COLO668 (cell line): ENCODE results near the gene NFKBIE.
"Not testable (repeated sequence)": the region's sequence is repeated elsewhere in the genome, so short reads cannot be mapped to it uniquely, and the experiment has no call there.

Source experiments
- DNase-seq: peaks from one replicate; lab custom pipeline; 2025; ENCODE audit not compliant: unreplicated experiment; lab: John Stamatoyannopoulos, UW

The NFKBIE gene, protein sequence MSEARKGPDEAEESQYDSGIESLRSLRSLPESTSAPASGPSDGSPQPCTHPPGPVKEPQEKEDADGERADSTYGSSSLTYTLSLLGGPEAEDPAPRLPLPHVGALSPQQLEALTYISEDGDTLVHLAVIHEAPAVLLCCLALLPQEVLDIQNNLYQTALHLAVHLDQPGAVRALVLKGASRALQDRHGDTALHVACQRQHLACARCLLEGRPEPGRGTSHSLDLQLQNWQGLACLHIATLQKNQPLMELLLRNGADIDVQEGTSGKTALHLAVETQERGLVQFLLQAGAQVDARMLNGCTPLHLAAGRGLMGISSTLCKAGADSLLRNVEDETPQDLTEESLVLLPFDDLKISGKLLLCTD

DNA sequence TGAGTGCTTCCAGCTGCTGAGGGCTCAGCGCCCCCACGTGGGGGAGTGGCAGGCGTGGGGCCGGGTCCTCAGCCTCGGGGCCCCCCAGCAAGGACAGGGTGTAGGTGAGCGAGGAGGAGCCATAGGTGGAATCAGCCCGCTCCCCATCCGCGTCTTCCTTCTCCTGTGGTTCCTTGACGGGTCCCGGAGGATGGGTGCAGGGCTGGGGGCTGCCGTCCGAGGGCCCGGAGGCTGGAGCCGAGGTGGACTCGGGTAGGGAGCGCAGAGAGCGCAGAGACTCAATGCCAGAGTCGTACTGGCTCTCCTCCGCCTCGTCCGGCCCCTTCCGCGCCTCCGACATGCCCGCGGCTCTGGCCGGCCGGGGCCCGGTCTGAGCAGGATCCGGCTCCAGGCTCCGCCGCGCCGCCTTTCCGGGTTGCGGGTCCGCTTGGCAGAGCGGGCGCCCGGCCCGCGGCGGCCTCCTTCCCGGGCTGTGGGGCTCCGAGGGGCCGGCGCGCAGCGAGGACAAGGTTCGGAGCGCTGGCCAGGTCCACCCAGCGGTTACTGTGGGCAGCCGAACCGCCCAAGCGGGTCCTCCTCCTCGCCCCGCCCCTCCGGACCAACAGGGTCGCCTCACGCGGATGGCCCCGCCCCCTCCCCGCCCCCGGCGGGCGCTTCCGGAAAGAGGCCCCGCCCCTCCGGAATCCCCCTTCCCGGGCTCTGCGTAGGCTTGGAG lies at the start of gene NFKBIE:
Gene NFKBIE, minus strand, starts transcription at position 545 of the 715 bp plus-strand sequence. Its CDS starts 205 bp downstream, at position 340.
- DNase-seq: peak; percentile 87

DNA sequence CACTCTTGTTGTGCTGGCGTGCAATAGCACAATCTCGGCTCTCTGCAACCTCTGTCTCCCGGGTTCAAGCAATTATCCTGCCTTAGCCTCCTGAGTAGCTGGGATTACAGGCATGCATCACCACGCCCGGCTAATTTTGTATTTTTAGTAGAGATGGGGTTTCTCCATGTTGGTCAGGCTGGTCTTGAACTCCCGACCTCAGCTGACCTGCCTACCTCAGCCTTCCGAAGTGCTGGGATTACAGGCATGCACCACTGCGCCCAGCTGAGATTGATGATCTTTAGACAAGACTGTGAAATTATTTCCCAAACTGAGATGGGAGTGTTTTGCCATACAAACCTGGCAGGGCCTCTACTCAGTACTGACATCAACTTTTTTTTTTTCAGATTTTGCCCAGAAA lies 49.3 kb upstream of the NFKBIE start:
- not testable (repeated sequence) for DNase-seq

DNA sequence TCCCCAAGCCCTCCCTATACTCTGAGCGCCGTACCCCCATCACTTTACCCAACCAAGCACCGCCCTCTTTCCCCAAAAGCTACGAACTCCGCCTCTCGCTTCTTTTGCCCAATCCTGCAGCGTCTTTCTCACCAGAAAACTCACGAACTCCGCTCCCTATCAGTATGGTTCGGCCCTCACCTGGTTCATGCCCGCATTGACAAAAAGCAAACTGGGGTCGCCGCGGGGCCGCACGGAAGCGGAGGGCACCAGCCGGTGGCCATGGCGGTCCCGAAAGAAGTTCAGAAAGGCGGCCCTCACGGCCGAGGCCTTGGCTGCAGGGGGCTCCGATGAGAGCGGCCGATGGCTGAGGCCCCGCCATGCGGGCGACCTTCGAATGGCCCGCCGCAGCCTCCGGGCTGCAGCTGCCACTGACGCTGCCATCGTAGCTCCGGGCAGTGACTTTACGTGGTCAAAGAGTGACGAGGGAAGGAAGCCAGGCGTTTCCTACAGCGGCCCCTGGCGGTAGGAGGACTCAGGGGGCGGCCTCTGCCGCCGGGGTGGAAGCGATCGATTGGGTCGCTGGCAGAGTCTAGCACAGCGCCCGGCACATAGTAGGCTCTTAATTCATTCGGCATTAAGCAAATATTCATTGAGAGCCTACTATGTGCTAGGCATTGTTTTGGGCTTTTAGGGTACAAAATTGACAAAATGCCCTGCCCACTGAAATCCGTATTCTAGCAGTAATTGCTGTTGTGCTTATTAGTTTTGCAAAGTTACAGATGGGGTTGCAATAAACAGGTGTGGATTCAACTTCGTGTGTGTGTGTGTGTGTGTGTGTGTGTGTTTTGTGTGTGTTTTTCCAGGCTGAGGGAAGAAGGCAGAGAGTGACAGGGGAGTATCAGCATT lies 47.8 kb upstream of the NFKBIE start, which contains the start of gene AARS2:
Gene AARS2, minus strand, starts transcription at position 447 of the 888 bp plus-strand sequence. Its CDS starts 24 bp downstream, at position 423.
- peak; percentile 85 for DNase-seq

DNA sequence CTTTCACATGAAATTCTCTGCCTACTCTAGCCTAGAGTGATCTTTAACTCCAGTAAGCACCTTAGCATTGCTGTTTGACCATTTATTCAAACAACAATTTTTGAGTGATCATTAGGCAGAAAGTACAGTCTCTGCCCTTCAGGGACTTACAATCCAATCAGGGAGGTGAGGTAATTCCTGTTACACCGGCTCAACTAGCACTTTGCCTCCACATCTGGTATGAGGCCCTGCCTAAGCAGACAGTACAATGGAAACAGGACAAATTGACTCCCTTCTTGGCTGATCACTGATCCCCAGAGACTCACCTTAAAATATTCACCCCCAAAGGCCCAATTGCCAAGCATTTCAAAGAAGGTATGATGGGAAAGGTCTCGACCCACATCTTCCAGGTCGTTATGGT lies 46.4 kb upstream of the NFKBIE start:
- no peak for DNase-seq

DNA sequence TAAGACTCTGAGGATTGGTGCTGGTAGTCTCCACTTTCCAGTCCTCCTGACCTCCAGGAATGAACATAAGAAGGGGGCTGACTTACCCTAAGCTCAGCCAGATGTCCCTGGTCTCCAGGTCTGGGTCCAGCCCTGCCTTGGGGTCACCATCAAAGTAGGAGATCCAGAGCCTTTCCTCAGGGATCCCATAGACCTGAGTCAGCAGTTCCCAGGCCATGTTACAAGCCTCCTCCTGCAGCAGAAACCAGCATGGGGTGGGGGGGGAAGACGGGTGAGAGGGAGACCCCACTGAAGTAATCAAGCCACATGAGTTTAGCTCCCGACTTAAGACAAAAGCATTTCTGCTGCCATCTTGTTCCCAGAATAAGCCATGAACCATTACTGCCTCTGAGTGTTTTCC lies 46.0 kb upstream of the NFKBIE start:
- DNase-seq: no peak

DNA sequence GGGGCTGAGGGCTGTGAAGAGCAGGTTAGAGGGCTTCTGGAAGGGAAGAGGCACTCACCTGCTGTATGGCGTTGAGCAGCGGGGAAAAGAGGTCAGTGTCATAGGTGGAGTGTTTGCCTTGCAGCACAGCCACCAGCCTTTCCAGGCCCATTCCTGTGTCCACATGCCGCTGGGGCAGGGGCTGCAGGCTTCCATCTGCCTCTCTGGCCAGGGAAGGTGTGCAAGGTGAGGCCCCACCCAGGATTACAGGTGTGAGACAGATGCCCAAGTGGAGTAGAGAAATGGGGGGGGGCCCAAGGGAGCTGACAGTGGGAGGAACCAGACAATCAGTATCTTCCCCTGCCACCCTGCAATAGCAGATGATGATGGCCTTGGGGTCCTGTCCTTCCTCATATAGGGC lies 44.9 kb upstream of the NFKBIE start:
- no peak for DNase-seq

DNA sequence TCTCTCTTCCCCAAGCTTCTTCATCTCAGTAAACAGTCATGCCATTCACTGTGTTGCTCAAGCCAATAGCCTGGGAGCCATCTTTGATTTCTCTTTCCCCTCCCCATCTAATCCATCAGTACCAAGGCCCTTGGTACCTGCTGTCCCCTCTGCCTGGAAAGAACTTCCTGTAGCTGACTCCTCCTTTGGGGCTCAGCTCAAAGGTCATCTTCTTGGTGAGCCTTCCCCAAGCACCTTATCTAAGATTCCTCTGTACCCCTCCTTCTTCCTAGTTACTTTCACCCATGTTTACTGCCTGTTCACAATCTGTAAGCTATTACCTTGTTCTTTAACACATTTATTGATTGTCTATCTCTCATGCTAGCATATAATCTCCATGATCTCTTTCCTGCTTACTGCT lies 44.3 kb upstream of the NFKBIE start:
- DNase-seq: no peak

DNA sequence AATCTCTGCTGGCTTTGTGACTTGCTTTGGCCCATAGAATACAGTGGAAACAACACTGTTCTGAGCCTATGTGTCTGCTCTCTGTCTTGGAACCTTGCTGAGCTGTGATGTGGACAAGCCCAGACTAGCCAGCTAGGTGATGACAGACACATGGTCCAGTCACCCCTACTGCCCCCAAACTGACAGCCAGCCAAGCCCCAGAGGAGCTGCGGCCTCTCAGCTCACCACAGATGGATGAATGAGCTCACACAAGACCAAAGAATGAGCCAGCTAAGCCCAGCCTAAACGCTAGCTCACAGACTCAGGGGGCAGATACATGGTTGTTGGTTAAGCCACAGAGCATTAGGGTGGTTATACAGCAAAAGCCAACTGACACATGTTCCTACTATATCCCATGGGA lies 43.7 kb upstream of the NFKBIE start:
- no peak for DNase-seq

DNA sequence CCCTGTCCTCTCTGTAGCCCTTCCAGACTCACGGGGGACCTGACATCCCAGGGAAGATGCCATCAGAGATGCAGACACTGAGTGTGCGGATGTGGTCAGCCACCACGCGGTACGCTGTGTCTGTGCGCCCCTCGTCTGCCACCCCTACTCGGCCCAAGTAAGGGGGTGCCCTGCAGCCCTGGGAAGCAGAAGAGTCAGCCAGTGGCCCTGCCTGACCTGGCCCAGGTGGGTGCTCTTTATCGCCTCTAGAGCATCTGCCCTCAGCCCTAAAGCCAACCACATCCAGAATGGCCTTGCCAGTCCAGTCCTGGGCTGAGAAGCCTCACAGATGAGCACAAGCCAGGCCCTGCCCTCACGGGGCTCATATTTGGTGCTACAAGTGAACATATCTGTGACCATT lies 41.9 kb upstream of the NFKBIE start:
- DNase-seq: no peak

DNA sequence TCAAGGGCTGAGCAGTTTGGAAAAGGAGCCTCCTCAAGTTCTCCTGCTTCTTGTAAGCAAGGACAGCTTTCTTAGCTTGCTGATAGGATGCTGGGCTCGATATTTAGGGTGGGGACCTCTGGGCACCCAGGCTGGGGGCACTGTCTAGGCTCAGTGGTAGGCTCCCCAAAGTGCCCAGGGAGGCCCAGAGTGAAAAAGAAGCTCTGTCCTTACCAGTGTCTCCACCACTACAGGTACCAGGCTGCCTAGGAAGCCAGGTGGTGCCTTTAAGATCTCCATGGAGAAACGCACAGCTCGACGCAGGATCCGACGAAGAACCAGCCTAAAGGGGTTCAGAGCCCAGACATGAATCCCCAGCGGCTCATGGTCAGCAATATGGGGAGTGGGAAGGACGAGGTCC lies 41.4 kb upstream of the NFKBIE start:
- no peak for DNase-seq

DNA sequence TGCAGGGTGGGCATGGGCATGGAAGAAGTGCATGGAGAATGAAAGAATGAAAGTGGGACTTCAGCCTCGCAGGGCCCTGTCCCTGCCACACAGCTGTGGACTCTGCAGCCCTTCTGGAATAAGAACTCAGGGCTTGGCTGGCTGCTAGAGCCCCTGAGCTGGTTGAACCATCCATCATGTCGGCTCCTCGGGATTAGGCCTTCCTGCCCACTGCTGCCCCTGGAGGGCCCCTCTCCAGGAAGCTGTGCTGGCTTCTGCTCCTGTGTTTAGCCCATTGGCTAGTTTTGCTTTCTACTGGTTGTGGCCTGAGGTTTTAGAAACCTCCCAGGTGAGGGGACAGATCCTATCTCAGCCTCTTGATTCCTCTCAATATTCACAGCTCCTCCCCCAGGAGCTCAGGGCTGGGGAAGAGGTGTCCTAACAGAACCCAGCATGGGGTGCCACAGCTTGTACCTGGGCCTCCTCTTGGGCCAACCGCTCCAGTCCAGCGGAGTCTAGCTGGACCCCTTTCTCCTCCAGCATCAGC lies 39.9 kb upstream of the NFKBIE start:
- no peak for DNase-seq

DNA sequence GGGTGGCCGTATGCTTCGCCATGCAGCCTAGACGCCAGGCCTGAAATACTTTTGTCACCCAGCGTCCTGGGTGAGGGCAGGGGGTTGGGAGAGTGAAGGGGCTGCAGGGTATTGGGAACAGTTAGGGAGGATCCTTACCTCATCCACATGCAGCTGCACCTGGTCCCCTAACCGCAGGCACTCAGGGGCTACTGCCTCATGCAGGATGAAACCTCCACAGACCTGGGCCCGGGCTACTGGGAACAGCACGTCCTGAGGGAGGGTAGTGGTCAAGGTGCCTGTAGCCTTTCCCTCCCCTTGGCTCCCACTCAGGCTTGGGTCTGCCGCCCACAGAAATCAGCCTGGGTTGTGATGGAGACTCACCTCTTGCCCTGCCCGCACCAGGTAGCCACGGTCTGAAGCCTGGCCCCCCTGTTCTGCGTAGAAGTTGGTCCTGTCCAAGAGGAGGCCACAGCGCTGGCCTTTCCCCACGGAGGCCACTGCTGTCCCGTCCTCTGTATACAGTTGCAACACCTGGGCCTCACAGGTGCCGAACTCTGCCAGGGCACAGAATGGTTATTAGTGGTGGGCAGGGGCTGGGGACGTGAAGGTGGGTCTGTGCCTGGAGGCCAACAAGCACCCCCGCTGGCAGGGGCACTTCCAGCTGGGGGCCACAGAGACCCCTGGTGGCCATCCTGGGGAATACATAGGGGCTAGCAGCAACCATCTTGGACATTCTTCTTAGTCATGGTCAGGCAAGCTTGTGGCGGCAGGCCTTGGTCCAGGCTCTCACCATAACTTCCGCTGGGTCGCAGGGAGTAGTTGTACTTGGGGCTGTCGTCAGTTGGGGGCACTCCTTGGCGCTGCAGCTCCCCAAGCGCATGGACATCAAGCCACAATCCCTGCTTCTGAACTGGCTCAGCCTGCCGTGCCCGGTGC lies 39.2 kb upstream of the NFKBIE start:
- peak; percentile 4 for DNase-seq

DNA sequence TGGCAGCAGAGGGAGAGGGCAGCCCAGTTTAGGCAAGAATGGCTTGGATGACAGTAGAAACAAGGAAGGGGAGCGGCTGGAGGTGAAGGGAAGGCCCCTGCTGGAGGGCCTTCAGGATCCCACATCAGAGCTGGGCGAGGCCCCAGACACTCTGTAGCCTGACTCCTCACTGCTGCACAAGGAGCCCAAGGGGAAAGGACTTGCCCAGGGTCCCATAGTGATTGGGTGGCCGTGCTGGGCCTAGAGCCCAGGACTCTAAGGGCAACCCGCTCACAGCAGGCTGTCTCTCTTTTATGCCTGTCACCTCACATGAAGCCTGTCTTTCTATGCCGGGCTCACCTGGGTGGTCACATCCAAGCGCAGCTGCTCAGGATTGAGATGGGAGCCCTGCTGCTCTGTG lies 38.5 kb upstream of the NFKBIE start:
- no peak for DNase-seq

DNA sequence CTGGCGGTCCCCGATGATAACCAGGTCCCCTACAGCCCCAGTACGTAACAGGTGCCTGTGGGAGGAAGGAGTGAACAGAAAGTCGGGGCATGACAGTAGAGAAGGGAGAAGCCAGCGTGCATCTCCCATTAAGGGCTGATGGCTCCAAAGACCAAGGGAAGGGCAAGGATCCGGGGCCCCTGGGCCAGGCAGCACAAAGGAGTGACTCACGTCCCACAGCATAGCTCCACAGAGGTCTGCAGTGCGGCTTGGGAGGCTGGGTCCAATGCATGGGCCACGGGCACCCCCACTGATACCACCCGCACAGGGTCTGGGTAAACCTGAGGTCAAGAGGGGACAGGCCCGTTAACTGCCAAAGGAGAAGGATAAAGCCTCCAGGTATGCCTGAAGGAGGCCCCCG lies 37.5 kb upstream of the NFKBIE start:
- no peak for DNase-seq

DNA sequence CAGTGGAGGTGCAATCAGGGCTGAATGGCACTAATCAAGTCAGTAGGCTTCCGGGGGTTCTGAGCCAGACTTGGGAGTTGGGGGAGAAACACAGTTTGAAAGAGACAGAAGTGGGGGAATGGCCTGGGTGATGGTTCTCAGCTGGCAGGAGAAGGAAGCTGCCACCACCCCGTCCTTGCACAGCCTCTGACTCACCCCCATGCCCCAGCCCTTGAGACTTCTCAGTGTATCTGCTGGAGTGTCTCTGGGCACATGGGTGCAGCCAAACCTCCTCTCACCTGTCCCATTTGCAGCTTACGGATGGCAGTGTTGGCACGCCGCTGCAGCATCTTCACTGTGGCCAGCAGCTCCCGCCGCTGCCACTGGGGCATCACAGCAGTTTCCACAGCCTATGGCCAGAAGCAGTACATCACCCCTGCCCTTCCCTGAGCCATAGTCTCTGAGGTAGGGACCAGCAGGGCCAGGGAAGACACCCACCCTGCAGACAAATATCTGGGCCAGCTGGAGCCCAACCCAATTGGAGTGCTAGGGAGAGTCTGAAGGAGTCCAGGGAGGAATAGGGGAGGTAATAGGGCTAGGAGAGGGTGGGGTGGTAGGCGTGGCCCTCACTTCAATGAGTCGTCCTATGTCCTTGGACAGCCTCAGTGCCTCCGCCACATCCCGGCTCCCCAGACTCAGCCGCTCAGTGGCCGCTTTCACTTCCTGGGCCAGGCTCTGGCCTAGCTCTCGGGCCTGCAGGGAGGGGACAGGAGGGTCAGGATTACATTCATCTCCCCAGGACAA lies 36.6 kb upstream of the NFKBIE start:
- no peak for DNase-seq

DNA sequence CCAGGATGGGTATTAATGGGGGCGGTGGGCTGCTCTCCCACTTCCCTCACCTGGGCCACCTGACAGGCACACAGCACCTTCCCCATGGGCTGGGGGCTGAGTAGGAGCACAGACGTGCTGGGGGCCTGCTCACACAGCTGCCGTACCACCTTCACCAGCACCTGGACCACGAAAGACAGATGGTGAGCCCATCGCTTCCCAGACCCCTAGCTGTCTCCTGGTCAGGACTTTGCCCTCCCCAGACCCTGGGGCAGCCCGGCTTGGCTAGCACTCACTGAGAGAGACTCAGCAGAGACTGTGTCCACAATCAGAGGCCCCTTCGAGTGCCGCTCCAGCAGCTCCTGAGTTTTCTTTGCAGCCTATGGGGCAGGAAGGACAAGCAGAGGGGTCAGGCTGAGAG lies 35.8 kb upstream of the NFKBIE start:
- DNase-seq: no peak

DNA sequence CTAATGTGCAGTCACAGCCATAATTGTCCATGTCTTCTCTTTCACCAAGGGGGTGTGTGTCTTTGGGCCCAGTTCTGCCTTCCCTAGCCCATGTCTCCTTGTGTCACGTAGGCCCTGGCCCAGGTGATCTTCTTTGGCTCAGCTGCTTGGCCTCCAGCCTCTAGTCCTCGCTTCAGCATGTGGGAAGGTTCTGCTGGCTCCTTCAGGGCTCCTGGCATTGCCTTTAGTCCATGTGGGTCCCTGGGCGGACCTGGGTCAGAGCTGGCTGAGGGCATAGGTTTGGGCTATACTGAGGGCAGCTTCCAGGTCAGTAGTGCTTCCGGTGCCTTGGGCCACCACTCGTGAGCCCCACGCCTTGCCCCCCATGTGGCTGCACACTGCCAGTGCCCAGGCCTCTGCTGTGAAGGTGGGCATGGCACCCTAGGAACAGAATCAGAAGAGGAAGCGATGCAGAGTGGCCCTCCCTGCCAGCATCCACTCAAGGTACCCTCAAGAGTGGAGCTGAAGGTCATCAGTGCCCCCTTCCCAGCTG lies 35.0 kb upstream of the NFKBIE start:
- DNase-seq: no peak

DNA sequence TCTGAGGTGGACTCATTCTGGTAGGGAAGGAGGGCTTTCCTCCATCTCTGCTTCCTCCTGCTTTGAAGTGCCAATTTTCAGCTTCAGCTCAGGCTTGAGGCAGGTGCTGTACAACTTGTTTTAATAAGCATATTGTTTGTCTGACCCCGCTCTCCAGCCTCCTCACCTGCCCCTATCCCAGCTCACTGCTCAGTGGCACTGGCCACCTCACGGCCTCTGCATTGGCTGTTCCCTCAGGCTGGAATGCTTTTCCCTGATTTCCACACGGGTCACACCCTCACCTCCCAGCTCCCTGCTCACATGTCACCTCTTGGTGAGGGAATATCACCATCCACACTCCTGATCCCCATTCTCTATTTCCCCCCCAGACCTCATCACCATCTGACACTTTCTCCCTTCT lies 33.5 kb upstream of the NFKBIE start:
- no peak for DNase-seq
